GM12875 (cell line): ENCODE data around the gene CPXM2.

Experiments used
- H3K4me3 ChIP-seq: one replicate; pipeline ENCODE4 v1.5.1; 2011; ENCODE audit warnings: low read depth, low read length, control low read depth
- TF ChIP-seq, protein P1 (sequence below): IDR thresholded peaks from 2 replicates; pipeline ENCODE4 v1.5.1; 2011; ENCODE audit warnings: low read depth, mild to moderate bottlenecking, control low read depth, inconsistent platforms, low read length, moderate library complexity, borderline replicate concordance; ENCODE audit not compliant: insufficient read depth

Gene CPXM2

DNA sequence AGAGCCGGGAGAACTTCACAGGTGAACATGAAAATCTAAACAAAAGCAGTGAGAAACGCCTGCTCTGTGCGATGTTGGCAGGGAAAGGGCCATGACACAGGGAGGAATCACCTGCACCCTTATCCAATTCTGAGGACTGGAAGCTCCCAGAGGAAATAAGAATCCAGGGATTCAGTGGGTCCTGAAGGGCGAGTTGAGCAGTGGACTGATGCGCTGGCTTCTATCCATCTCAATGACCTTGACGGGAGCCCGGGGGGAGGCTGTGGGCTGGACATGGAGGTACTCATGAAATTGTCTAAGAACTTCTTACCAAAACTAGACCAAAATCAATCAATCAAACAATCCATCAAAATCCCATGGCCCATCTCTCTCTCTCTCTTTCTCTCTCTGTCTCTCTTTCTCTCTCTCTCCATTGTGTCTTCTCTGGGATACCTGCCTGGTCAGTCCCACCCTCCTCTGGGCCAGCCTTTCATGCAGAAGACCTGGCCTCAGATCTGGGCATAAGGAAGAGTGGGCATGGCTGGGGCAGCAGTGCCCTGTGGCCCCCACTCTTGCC lies 7.2 kb downstream of the CPXM2 start:
- TF ChIP-seq, protein P1, sequence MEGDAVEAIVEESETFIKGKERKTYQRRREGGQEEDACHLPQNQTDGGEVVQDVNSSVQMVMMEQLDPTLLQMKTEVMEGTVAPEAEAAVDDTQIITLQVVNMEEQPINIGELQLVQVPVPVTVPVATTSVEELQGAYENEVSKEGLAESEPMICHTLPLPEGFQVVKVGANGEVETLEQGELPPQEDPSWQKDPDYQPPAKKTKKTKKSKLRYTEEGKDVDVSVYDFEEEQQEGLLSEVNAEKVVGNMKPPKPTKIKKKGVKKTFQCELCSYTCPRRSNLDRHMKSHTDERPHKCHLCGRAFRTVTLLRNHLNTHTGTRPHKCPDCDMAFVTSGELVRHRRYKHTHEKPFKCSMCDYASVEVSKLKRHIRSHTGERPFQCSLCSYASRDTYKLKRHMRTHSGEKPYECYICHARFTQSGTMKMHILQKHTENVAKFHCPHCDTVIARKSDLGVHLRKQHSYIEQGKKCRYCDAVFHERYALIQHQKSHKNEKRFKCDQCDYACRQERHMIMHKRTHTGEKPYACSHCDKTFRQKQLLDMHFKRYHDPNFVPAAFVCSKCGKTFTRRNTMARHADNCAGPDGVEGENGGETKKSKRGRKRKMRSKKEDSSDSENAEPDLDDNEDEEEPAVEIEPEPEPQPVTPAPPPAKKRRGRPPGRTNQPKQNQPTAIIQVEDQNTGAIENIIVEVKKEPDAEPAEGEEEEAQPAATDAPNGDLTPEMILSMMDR: no peak
- no peak overlapping the region for H3K4me3 ChIP-seq

DNA sequence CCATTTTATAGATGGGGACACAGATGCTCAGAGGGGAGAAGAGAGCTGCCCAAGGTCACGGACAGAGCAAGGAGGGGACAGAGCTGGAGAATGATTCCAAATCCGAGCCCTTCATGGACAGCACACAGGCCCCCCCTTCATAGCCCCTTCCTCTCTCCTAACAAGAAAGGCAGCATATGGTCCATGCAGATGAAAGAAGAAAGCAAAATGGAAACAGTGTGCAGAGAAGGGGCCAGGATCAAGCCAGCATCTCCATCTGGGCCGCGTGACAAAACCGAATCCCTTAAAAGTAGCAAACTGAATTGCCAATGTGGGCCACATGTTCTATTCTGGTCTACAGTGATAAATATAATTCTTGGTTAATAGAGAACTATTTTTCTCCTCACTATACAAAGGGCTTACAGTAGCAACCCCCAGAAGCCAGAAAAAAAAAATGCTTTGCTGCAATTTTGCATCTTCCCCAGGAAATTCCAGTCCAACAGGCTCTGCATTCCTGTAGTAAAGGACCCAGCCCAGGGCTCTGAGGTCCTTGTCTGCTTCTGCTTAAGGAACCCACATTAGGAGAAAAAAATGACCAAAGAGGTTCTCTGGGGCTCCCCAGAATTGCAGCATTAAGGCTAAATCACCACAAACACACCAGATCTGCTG lies 7.8 kb downstream of the CPXM2 start:
- no peak overlapping the region for H3K4me3 ChIP-seq
- TF ChIP-seq, protein P1: no peak

DNA sequence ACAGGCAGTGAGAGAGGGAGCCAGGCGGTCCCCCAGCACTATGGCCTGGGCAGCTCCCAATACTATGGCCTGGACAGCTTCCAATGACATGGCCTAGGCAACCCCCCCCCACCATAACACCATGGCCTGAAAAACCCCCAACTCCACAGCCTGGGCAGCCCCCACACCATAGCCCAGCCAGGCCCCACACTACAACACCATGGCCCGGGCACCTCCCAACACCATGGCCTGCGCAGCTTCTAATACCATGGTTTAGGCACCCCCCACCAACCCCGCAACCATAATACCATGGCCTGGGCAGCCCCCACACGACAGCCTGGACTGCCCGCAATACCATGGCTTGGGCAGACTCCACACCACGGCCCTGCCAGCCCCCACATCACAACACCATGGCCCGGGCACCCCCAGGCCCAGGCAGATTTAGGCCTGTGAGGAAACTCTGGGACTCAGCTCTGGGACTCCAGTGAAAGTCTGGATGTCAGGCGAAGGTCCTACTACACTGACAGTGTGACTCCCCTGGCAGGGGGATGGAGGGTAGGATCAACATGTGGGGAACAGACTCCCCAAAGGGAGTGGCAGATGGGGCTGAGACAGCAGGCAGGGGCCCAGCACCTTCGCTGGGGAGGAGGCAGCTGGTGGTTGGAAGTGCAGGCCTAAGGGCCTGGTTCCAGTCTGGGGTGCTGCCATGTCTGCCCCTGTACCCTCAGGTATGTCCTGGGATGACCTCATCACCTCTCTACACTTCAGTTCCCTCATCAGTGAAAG lies 8.7 kb downstream of the CPXM2 start:
- TF ChIP-seq, protein P1: no peak
- H3K4me3 ChIP-seq: no peak overlapping the region

DNA sequence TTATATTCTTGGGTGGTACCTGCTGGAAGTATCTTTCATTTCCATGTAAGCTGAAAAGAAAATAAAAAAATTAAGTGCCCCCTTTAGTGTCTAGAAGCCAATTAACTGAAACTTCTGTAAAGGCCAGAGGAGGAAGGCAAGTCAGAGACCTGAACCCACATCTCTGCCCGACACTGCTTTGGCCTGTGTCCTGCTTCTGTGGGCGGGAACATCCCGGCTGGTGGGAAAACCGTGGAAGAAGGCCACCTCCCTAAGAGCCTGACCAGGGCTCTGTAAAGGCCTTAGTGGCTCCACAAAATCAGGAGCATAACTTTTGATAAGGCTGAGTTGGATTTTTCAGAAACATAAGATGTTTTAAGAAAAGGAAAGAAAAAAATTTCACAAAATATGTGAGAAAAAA lies 9.4 kb downstream of the CPXM2 start:
- no peak overlapping the region for H3K4me3 ChIP-seq
- TF ChIP-seq, protein P1: no peak

DNA sequence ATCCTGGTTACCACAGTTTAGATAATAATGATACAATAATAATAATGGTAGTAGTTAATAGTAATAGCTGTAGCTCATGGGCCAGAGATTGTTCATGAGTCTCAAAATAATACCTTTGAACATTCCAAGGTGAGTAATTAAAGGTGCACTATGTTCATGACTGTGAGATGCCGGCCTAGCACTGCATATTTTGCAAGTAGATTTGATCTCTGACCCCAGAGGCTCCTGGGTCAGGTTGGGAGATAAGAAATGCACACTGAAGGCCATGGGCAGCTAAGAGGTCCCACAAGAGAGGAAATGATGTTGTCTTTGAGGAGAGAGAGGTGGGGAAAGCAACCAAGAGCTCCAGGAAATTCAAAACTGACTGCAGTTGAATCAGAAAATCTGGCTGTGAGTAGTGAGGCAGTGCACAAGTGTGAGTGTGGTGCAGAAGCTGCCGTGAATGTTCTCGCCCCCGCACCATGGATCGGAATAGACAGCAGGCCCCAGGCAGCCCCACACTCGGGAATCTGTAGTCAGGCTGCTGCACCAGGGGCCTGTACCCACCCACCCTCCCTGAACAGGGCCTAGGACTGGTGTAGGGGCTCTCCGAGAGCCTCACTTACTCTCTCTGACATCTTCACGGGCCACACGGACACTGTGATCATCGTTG lies 11.9 kb downstream of the CPXM2 start:
- TF ChIP-seq, protein P1: no peak
- no peak overlapping the region for H3K4me3 ChIP-seq

DNA sequence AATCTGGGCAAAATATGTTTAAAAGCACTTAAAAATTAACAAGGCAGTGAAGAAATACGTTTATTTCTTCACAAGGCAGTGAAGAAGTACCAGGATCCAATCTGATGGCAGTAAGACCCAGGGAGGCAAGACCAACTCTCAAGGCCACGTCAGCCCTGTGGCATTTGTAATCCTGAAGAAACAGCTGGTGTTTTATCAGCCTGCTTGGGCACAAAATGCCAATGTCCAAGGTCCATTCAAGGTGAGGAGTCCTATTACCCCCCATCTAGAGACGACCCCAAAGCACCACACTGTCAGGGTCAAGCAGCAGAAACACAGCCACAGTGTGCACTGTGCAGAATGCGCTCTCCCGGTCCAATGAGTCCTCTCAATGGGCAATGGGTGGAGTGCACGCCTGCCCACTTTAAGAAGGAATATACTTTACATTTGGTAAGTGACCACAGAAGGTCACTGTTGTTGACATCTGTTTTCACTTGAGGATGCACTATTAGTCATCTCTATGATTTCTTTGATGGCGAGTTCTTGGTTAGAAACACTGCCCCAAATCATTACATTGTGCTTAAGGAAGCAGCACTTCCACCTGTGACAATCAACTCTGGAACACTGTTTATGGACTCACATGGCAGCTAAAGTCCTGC lies 12.8 kb downstream of the CPXM2 start:
- TF ChIP-seq, protein P1: no peak

More for the DNA sequence above, 12.8 kb downstream of the CPXM2 start:
- no peak overlapping the region for H3K4me3 ChIP-seq
